ENCODE data around the gene SLC37A1.

SLC37A1 gene

GRCh38 chr21:42566524-42567213 is 53.0 kb downstream of the SLC37A1 start:
- Histone ChIP-seq H2BK120ac (ENCODE audit: low read depth, low read length) (no peak overlapping the region), H3K27me3 (ENCODE audit: control insufficient read depth in 1 of 2, insufficient read depth in 1 of 2, low read length in 2 of 2) (no peaks in the 10 kb centered on the region), H2BK5ac (ENCODE audit: low read depth, low read length, poor library complexity, severe bottlenecking) (no peak overlapping the region), H3K4me2 (ENCODE audit: low read length, poor library complexity, severe bottlenecking) (no peak overlapping the region), H3K9me3 (ENCODE audit: control insufficient read depth, low read length) (no peaks in the 10 kb centered on the region), H2AFZ (ENCODE audit: low read depth, low read length) (no peak overlapping the region), H3K27ac (ENCODE audit: low read length, poor library complexity, severe bottlenecking) (no peak overlapping the region), H3K4me3 (ENCODE audit: insufficient read depth in 1 of 2, low read depth in 1 of 2, low read length in 2 of 2) (no peak overlapping the region), H2BK12ac (ENCODE audit: low read length in 2 of 2) (no peak overlapping the region), H2AK5ac (ENCODE audit: low read length, severe bottlenecking) (no peak overlapping the region), H3K23ac (ENCODE audit: low read length in 2 of 2) (peak overlapping the region in 1 of 2 experiments; percentile 26), H4K91ac (ENCODE audit: low read length) (no peak overlapping the region), H3K14ac (ENCODE audit: low read length in 2 of 2) (peak overlapping the region in 1 of 2 experiments; percentile 55), H2BK15ac (ENCODE audit: low read depth, poor library complexity, severe bottlenecking) (no peak overlapping the region), H3K4me1 (ENCODE audit: control insufficient read depth, insufficient read depth, low read depth, low read length) (peaks cover 16% of the 10 kb centered on the region), H4K8ac (ENCODE audit: low read length) (no peak overlapping the region), H3K36me3 (ENCODE audit: control insufficient read depth in 1 of 2, insufficient read depth in 2 of 2, low read depth in 1 of 2, low read length in 2 of 2) (peaks cover 0 to 97% of the 10 kb centered on the region in 2 experiments), H3K79me1 (replicated peaks; ENCODE audit: low read length, poor library complexity, severe bottlenecking) (peaks cover 15% of the 10 kb centered on the region), H3K18ac (ENCODE audit: low read depth in 1 of 2, low read length in 2 of 2) (no peak overlapping the region), H3K4ac (ENCODE audit: low read depth in 1 of 2, low read length in 2 of 2) (no peak overlapping the region), H3K9ac (ENCODE audit: low read length) (no peak overlapping the region)
- no peak for DNase-seq
- 81% methylated on average over 14 of the region's 16 CpGs for WGBS

GRCh38 chr21:42567214-42567555 is 53.5 kb downstream of the SLC37A1 start:
- no peak overlapping the region for H3K4me2 ChIP-seq (ENCODE audit: low read length, poor library complexity, severe bottlenecking)
- H3K36me3 ChIP-seq (ENCODE audit: control insufficient read depth in 1 of 2, insufficient read depth in 2 of 2, low read depth in 1 of 2, low read length in 2 of 2) = peaks cover 0 to 97% of the 10 kb centered on the region in 2 experiments
- H2BK120ac ChIP-seq (ENCODE audit: low read depth, low read length) = no peak overlapping the region
- no peak overlapping the region for H3K27ac ChIP-seq (ENCODE audit: low read length, poor library complexity, severe bottlenecking)
- H2BK15ac ChIP-seq (ENCODE audit: low read depth, poor library complexity, severe bottlenecking) = no peak overlapping the region
- H3K4me3 ChIP-seq (ENCODE audit: insufficient read depth in 1 of 2, low read depth in 1 of 2, low read length in 2 of 2) = no peak overlapping the region
- H4K91ac ChIP-seq (ENCODE audit: low read length) = no peak overlapping the region
- H3K9me3 ChIP-seq (ENCODE audit: control insufficient read depth, low read length) = no peaks in the 10 kb centered on the region
- H3K18ac ChIP-seq (ENCODE audit: low read depth in 1 of 2, low read length in 2 of 2) = no peak overlapping the region
- H3K27me3 ChIP-seq (ENCODE audit: control insufficient read depth in 1 of 2, insufficient read depth in 1 of 2, low read length in 2 of 2) = no peaks in the 10 kb centered on the region
- no peak overlapping the region for H3K23ac ChIP-seq (ENCODE audit: low read length in 2 of 2)
- DNase-seq = no peak
- peaks cover 13% of the 10 kb centered on the region for H3K4me1 ChIP-seq (ENCODE audit: control insufficient read depth, insufficient read depth, low read depth, low read length)
- H3K79me1 ChIP-seq (replicated peaks; ENCODE audit: low read length, poor library complexity, severe bottlenecking) = peaks cover 15% of the 10 kb centered on the region
- no peak overlapping the region for H3K4ac ChIP-seq (ENCODE audit: low read depth in 1 of 2, low read length in 2 of 2)
- H2AK5ac ChIP-seq (ENCODE audit: low read length, severe bottlenecking) = no peak overlapping the region
- no peak overlapping the region for H2BK5ac ChIP-seq (ENCODE audit: low read depth, low read length, poor library complexity, severe bottlenecking)
- H3K9ac ChIP-seq (ENCODE audit: low read length) = no peak overlapping the region
- 75% methylated on average over 10 of the region's 10 CpGs for WGBS
- no peak overlapping the region for H2BK12ac ChIP-seq (ENCODE audit: low read length in 2 of 2)
- H3K14ac ChIP-seq (ENCODE audit: low read length in 2 of 2) = no peak overlapping the region
- H2AFZ ChIP-seq (ENCODE audit: low read depth, low read length) = no peak overlapping the region
- no peak overlapping the region for H4K8ac ChIP-seq (ENCODE audit: low read length)

- no peak overlapping the region for H2BK12ac ChIP-seq (ENCODE audit: low read length in 2 of 2)
- no peak overlapping the region for H4K8ac ChIP-seq (ENCODE audit: low read length)
- peaks cover 8% of the 10 kb centered on the region for H3K4me1 ChIP-seq (ENCODE audit: control insufficient read depth, insufficient read depth, low read depth, low read length)
- no peak overlapping the region for H3K4ac ChIP-seq (ENCODE audit: low read depth in 1 of 2, low read length in 2 of 2)
- no peak overlapping the region for H2AFZ ChIP-seq (ENCODE audit: low read depth, low read length)
- H3K18ac ChIP-seq (ENCODE audit: low read depth in 1 of 2, low read length in 2 of 2) = no peak overlapping the region
- peaks cover 0 to 93% of the 10 kb centered on the region in 2 experiments for H3K36me3 ChIP-seq (ENCODE audit: control insufficient read depth in 1 of 2, insufficient read depth in 2 of 2, low read depth in 1 of 2, low read length in 2 of 2)
- WGBS = 87% methylated on average over 9 of the region's 14 CpGs
- H2BK120ac ChIP-seq (ENCODE audit: low read depth, low read length) = no peak overlapping the region
- no peak overlapping the region for H2BK15ac ChIP-seq (ENCODE audit: low read depth, poor library complexity, severe bottlenecking)
- no peak overlapping the region for H3K4me3 ChIP-seq (ENCODE audit: insufficient read depth in 1 of 2, low read depth in 1 of 2, low read length in 2 of 2)
- H2BK5ac ChIP-seq (ENCODE audit: low read depth, low read length, poor library complexity, severe bottlenecking) = no peak overlapping the region
- H4K91ac ChIP-seq (ENCODE audit: low read length) = no peak overlapping the region
- H3K27me3 ChIP-seq (ENCODE audit: control insufficient read depth in 1 of 2, insufficient read depth in 1 of 2, low read length in 2 of 2) = no peaks in the 10 kb centered on the region
- no peak overlapping the region for H3K9ac ChIP-seq (ENCODE audit: low read length)
- no peak overlapping the region for H3K23ac ChIP-seq (ENCODE audit: low read length in 2 of 2)
- no peak overlapping the region for H3K4me2 ChIP-seq (ENCODE audit: low read length, poor library complexity, severe bottlenecking)
- no peaks in the 10 kb centered on the region for H3K9me3 ChIP-seq (ENCODE audit: control insufficient read depth, low read length)
- no peak overlapping the region for H3K27ac ChIP-seq (ENCODE audit: low read length, poor library complexity, severe bottlenecking)
- H3K14ac ChIP-seq (ENCODE audit: low read length in 2 of 2) = no peak overlapping the region
- no peak for DNase-seq
- H2AK5ac ChIP-seq (ENCODE audit: low read length, severe bottlenecking) = no peak overlapping the region
- peaks cover 12% of the 10 kb centered on the region for H3K79me1 ChIP-seq (replicated peaks; ENCODE audit: low read length, poor library complexity, severe bottlenecking)
Observed at GRCh38 chr21:42567861-42568260, 54.2 kb downstream of the SLC37A1 start.

- H3K23ac ChIP-seq (ENCODE audit: low read length in 2 of 2) = no peak overlapping the region
- H3K9ac ChIP-seq (ENCODE audit: low read length) = no peak overlapping the region
Observed at GRCh38 chr21:42568376-42568775, 54.7 kb downstream of the SLC37A1 start.

More at GRCh38 chr21:42568376-42568775, 54.7 kb downstream of the SLC37A1 start:
- Histone ChIP-seq H2BK120ac (ENCODE audit: low read depth, low read length) (no peak overlapping the region), H3K4me3 (ENCODE audit: insufficient read depth in 1 of 2, low read depth in 1 of 2, low read length in 2 of 2) (no peak overlapping the region), H3K36me3 (ENCODE audit: control insufficient read depth in 1 of 2, insufficient read depth in 2 of 2, low read depth in 1 of 2, low read length in 2 of 2) (peaks cover 0 to 93% of the 10 kb centered on the region in 2 experiments), H3K14ac (ENCODE audit: low read length in 2 of 2) (no peak overlapping the region), H2AFZ (ENCODE audit: low read depth, low read length) (no peak overlapping the region), H4K91ac (ENCODE audit: low read length) (no peak overlapping the region), H3K18ac (ENCODE audit: low read depth in 1 of 2, low read length in 2 of 2) (no peak overlapping the region), H3K27ac (ENCODE audit: low read length, poor library complexity, severe bottlenecking) (no peak overlapping the region), H4K8ac (ENCODE audit: low read length) (no peak overlapping the region), H3K4me2 (ENCODE audit: low read length, poor library complexity, severe bottlenecking) (no peak overlapping the region), H3K9me3 (ENCODE audit: control insufficient read depth, low read length) (no peaks in the 10 kb centered on the region), H2BK5ac (ENCODE audit: low read depth, low read length, poor library complexity, severe bottlenecking) (no peak overlapping the region), H3K27me3 (ENCODE audit: control insufficient read depth in 1 of 2, insufficient read depth in 1 of 2, low read length in 2 of 2) (no peaks in the 10 kb centered on the region), H2BK12ac (ENCODE audit: low read length in 2 of 2) (no peak overlapping the region), H3K4me1 (ENCODE audit: control insufficient read depth, insufficient read depth, low read depth, low read length) (peaks cover 7% of the 10 kb centered on the region), H3K4ac (ENCODE audit: low read depth in 1 of 2, low read length in 2 of 2) (no peak overlapping the region), H2BK15ac (ENCODE audit: low read depth, poor library complexity, severe bottlenecking) (no peak overlapping the region), H3K79me1 (replicated peaks; ENCODE audit: low read length, poor library complexity, severe bottlenecking) (peaks cover 9% of the 10 kb centered on the region), H2AK5ac (ENCODE audit: low read length, severe bottlenecking) (no peak overlapping the region)
- WGBS = 93% methylated on average over 18 of the region's 19 CpGs
- no peak for DNase-seq
